ENCODE results near the gene MTOR.

GRCh38 chr1:11295905-11296304 lies 33.6 kb upstream of the MTOR start:
- TF ChIP-seq POLR2A (IDR thresholded peaks at IDR 0.05): no peak
- no peak for TF ChIP-seq CTCF (IDR thresholded peaks at IDR 0.05)
